Measurements from ENCODE around the gene ATXN2. TPM values are rescaled to one million over a fixed set of nuclear protein-coding genes. Genes with fewer than 3 reads are reported as not detected.
"Not testable (repeated sequence)": the region's sequence is repeated elsewhere in the genome, so short reads cannot be mapped to it uniquely, and the experiment has no call there.

The ATXN2 gene
- polyA plus RNA-seq, 1 donor = 54.3 TPM

DNA sequence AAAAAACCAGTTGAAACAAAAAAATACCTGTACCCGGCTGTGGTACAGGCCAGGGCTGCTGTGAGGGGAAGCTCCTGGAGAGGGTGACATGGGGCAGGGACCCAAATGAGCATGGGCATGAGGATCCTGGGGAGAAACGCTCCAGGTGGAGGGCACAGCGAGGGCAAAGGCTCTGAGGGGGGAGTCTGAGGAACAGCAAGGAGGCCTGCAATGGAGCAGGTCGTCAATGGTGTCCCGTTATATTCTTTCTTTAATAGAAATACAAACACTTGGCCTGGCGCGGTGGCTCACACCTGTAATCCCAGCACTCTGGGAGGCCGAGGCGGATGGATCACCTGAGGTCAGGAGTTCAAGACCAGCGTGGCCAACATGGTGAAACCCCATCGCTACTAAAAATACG is 1.9 kb upstream of the ATXN2 start:
- peak overlapping the region; percentile 91 for H3K27ac ChIP-seq (ENCODE audit: low read length)
- H3K36me3 ChIP-seq (ENCODE audit: control insufficient read depth, insufficient read depth, low read length); H3K4me3 ChIP-seq (ENCODE audit: low read length); DNase-seq; H3K4me1 ChIP-seq (ENCODE audit: control insufficient read depth, insufficient read depth, low read length); H3K9me3 ChIP-seq (ENCODE audit: control insufficient read depth, low read depth, low read length); H3K27me3 ChIP-seq (ENCODE audit: control insufficient read depth, insufficient read depth, low read length): not testable (repeated sequence)
- WGBS (ENCODE audit: insufficient coverage, low lambda C conversion rate) = 90% methylated on average over 1 of the region's 12 CpGs

DNA sequence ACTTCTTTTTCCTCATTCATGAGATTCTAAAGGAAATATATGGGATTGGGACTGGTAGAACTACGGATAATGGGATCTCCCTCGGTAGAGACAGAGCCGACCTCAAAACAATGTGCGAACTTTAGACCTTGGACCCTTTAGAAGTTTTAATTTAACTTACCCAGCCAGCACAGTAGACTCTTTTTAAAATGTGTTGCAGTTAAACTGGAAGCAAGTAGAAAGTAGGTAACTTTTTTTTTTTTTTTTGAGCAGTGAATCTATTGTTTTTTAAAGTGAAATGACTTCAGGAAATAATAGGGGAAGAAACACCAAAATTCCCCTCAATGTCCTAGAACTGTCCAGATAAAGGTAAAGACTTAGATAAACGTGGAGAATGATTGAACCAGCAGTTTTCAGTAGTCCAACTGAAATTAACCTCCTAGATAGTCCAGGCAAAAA is 1.1 kb upstream of the ATXN2 start:
- 0% methylated on average over 1 of the region's 5 CpGs for WGBS (ENCODE audit: insufficient coverage, low lambda C conversion rate)
- Histone ChIP-seq H3K9me3 (ENCODE audit: control insufficient read depth, low read depth, low read length) (no peaks in the 10 kb centered on the region), H3K4me3 (ENCODE audit: low read length) (peak overlapping the region; percentile 81), H3K4me1 (ENCODE audit: control insufficient read depth, insufficient read depth, low read length) (peaks cover 4% of the 10 kb centered on the region), H3K36me3 (ENCODE audit: control insufficient read depth, insufficient read depth, low read length) (no peaks in the 10 kb centered on the region), H3K27ac (ENCODE audit: low read length) (peak overlapping the region; percentile 91), H3K27me3 (ENCODE audit: control insufficient read depth, insufficient read depth, low read length) (no peaks in the 10 kb centered on the region)
- DNase-seq = peak; percentile 59 to 79

DNA sequence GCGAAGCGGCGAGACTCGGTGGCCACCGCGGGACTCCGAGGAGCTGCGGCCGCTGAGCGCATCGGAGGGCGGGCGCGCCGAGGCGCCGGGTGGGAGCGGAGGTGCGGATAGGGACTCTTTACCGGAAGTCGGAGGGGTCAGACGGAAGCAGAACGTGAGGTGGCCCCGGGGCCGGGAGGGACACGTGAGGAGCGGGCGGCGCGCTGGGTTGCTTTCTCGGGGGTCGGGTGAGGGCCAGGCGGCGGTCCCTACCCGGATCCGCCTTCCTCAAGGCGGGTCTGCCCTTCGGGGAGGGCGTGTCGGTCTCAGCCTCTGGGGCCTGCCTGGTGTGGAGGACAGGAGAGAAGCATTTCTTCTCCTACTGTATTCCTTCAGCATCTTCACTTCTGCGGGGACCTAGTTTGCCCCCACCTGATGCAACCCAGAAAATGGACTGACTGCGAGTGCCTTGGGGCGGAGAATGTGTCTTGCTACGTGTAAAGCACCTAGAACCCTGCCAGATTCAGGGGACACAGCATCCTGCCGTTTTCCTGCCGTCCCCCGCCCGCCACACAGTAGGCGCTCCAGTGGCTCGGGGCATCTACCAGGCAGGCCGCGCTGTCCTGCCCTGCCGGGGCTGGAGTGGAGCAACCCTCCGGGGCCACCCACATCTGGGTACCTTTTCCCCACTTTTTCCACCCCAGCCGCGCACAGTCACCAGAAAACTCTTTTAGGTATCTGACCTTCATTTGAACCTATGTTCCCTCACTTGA is 514 bp upstream of the ATXN2 start:
- H3K4me1 ChIP-seq (ENCODE audit: control insufficient read depth, insufficient read depth, low read length) = peaks cover 4% of the 10 kb centered on the region
- H3K36me3 ChIP-seq (ENCODE audit: control insufficient read depth, insufficient read depth, low read length) = no peaks in the 10 kb centered on the region
- DNase-seq = peak; percentile 87 to 97
- WGBS (ENCODE audit: insufficient coverage, low lambda C conversion rate) = no CpG with 5 or more reads among the region's 56 CpGs
- H3K9me3 ChIP-seq (ENCODE audit: control insufficient read depth, low read depth, low read length) = no peaks in the 10 kb centered on the region
- peak overlapping the region; percentile 81 for H3K4me3 ChIP-seq (ENCODE audit: low read length)
- H3K27ac ChIP-seq (ENCODE audit: low read length) = peak overlapping the region; percentile 91
- no peaks in the 10 kb centered on the region for H3K27me3 ChIP-seq (ENCODE audit: control insufficient read depth, insufficient read depth, low read length)

DNA sequence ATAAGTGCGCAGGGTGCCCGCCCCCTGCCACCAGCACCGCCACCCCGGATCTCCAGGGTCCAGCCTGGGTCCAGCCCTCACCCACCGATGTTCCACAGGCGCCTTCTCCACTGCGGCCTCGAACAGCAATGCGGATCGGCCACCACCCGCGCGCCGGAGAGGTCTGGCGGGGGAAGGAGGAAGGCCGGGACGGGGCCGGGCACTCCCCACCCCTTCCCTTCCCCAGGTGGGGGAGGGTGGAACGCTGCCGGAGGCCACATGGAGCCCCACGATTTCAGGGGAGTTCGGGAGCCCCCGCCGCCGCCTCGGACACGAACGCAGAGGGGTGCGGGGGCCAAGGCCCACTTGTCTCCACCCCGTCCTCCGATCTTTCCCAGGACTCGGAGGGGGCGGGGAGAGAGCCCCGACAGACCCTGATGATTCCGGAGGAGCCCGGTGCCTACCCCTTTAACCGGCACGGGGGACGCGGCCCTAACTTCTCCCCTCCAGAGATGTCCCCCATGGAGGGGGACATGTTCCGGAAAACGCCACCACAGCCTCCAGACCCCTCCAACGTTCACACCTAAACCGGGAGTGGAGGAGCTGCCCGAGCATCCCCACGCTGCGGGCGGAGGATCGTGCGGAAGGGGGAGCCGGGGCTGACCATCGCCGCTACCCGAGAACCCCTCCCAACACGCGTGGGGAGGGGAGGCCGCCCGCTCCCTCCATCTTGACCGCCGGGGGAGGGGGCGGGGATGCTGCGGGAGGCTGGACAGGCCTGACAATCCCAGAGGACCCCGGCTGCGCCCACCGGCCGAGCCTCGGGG is 1.1 kb downstream of the ATXN2 start:
- peak overlapping the region; percentile 98 for H3K4me3 ChIP-seq (ENCODE audit: low read length)
- peak; percentile 13 to 55 for DNase-seq
- no peaks in the 10 kb centered on the region for H3K36me3 ChIP-seq (ENCODE audit: control insufficient read depth, insufficient read depth, low read length)
- peaks cover 4% of the 10 kb centered on the region for H3K4me1 ChIP-seq (ENCODE audit: control insufficient read depth, insufficient read depth, low read length)
- no CpG with 5 or more reads among the region's 67 CpGs for WGBS (ENCODE audit: insufficient coverage, low lambda C conversion rate)
- H3K9me3 ChIP-seq (ENCODE audit: control insufficient read depth, low read depth, low read length) = no peaks in the 10 kb centered on the region
- H3K27me3 ChIP-seq (ENCODE audit: control insufficient read depth, insufficient read depth, low read length) = no peaks in the 10 kb centered on the region
- H3K27ac ChIP-seq (ENCODE audit: low read length) = peak overlapping the region; percentile 68

DNA sequence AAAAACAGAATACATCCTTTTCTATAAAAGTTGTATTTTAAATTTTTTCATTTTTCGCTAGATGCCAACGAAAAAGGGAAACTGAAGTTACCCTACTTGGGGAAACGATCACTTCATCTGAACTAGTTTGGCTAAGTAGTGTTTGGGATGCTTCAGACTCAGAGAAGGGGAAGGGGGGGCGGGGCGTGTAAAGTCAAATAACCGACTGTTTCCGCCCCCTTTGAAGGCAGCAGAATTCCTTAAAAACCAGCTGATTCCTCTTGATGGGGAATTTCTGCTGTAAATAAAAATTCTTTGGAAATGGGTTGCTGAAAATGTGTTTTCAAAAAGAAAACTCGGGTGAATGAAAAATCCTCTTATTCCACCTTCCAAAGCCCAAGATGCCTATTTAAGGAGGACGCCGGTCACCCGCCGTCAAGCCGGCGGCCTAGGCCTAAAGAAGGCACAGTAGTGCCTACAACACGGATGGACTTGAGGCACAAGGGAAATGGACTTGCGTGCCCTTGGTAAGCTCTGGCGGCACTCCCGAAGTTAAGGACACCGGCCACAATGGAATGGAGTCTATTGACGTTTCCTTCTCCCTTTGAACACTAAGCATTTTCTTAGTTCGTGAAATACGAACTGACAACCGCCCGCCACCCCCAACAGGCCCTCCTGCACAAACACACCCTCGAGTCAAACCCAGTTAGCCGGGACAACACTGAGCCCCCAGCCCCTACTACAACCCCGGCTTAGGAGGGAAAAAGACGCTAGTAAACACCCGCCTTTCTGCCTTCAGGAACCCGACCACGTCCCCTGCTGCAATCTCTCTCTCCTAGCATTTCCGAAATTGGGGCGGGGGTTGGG is 1.9 kb downstream of the ATXN2 start:
- DNase-seq = peak; percentile 50 to 73
- no peaks in the 10 kb centered on the region for H3K9me3 ChIP-seq (ENCODE audit: control insufficient read depth, low read depth, low read length)
- H3K36me3 ChIP-seq (ENCODE audit: control insufficient read depth, insufficient read depth, low read length) = no peaks in the 10 kb centered on the region
- peak overlapping the region; percentile 98 for H3K4me3 ChIP-seq (ENCODE audit: low read length)
- H3K4me1 ChIP-seq (ENCODE audit: control insufficient read depth, insufficient read depth, low read length) = peaks cover 4% of the 10 kb centered on the region
- no CpG with 5 or more reads among the region's 33 CpGs for WGBS (ENCODE audit: insufficient coverage, low lambda C conversion rate)
- no peaks in the 10 kb centered on the region for H3K27me3 ChIP-seq (ENCODE audit: control insufficient read depth, insufficient read depth, low read length)
- H3K27ac ChIP-seq (ENCODE audit: low read length) = peak overlapping the region; percentile 68

DNA sequence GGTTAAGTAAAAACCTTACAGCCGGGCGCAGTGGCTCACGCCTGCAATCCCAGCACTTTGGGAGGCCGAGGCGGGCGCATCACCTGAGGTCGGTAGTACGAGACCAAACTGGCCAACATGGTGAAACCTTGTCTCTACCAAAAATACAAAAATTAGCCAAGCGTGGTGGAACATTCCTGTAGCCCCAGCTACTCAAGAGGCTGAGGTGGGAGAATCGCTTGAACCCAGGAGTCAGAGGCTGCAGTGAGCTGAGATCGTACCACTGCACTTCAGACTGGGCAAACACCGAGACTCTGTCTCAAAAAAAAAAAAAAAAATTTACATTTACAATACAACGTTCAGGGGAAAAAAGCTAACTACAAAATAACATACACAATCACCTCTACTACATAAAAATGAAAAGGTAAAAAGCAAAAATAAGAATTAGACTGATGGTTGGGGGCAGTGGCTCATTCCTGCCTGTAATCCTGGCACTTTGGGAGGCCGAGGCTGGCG is 3.7 kb downstream of the ATXN2 start:
- H3K27ac ChIP-seq (ENCODE audit: low read length); H3K9me3 ChIP-seq (ENCODE audit: control insufficient read depth, low read depth, low read length); H3K36me3 ChIP-seq (ENCODE audit: control insufficient read depth, insufficient read depth, low read length); H3K4me1 ChIP-seq (ENCODE audit: control insufficient read depth, insufficient read depth, low read length); H3K27me3 ChIP-seq (ENCODE audit: control insufficient read depth, insufficient read depth, low read length); DNase-seq; H3K4me3 ChIP-seq (ENCODE audit: low read length): not testable (repeated sequence)
- 17% methylated on average over 1 of the region's 15 CpGs for WGBS (ENCODE audit: insufficient coverage, low lambda C conversion rate)

DNA sequence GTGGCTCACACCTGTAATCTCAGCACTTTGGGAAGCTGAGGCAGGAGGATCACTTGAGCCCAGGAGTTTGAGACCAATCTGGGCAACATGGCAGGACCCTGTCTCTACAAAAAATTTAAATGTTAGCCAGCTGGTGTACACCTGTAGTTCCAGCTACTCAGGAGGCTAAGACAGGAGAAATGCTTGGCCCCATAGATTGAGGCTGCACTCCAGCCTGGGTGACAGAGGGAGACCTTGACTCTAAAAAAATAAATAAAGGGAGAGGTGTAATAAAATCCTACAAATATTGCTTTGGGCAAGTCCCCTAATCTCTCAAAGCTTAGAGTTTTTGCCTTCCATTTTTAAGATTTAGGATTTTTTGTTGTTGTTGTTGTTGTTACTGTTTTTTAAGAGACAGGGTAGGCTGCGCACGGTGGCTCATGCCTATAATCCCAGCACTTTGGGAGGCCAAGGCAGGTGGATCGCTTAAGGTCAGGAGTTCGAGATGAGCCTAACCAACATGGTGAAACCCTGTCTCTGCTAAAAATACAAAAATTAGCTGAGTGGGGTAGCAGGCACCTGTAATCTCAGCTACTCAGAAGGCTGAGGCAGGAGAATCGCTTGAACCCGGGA is 7.6 kb downstream of the ATXN2 start:
- H3K9me3 ChIP-seq (ENCODE audit: control insufficient read depth, low read depth, low read length); H3K4me3 ChIP-seq (ENCODE audit: low read length); H3K27me3 ChIP-seq (ENCODE audit: control insufficient read depth, insufficient read depth, low read length); DNase-seq; H3K27ac ChIP-seq (ENCODE audit: low read length); H3K36me3 ChIP-seq (ENCODE audit: control insufficient read depth, insufficient read depth, low read length); H3K4me1 ChIP-seq (ENCODE audit: control insufficient read depth, insufficient read depth, low read length): not testable (repeated sequence)
- whole genome bisulfite sequencing (ENCODE audit: insufficient coverage, low lambda C conversion rate) = no CpG with 5 or more reads among the region's 6 CpGs

DNA sequence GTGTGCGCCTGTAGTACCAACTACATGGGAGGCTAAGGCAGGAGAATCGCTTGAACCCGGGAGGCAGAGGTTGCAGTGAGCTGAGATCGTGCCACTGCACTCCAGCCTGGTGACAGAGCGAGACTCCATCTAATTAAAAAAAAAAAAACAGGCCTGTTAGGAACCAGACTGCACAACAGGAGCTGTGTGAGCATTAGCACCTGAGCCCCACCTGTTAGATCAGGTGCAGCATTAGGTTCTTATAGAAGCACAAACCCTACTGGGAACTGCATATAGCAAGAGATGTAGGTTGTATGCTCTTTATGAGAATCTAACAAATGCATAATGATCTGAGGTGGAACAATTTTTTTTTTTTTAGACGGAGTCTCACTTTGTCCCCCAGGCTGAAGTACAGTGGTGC is 8.6 kb downstream of the ATXN2 start:
- no peak overlapping the region for H3K4me3 ChIP-seq (ENCODE audit: low read length)
- H3K27ac ChIP-seq (ENCODE audit: low read length) = no peak overlapping the region
- WGBS (ENCODE audit: insufficient coverage, low lambda C conversion rate) = no CpG with 5 or more reads among the region's 6 CpGs
- no peaks in the 10 kb centered on the region for H3K4me1 ChIP-seq (ENCODE audit: control insufficient read depth, insufficient read depth, low read length)
- H3K9me3 ChIP-seq (ENCODE audit: control insufficient read depth, low read depth, low read length) = no peaks in the 10 kb centered on the region
- no peak for DNase-seq
- no peaks in the 10 kb centered on the region for H3K36me3 ChIP-seq (ENCODE audit: control insufficient read depth, insufficient read depth, low read length)
- no peaks in the 10 kb centered on the region for H3K27me3 ChIP-seq (ENCODE audit: control insufficient read depth, insufficient read depth, low read length)

DNA sequence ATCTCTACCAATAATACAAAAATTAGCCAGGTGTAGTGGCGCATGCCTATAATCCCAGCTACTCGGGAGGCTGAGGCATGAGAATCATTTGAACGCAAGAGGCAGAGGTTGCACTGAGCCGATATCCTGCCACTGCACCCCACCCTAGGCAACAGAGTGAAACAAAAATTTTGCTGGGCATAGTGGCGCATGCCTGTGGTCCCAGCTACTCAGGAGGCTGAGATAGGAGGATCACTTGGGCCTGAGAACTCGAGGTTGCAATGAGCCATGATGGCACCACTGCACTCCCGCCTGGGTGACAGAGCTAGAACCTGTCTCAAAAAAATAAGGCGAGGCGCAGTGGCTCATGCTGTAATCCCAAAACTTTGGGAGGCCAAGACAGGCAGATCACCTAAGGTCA is 9.5 kb downstream of the ATXN2 start:
- DNase-seq = no peak
- Histone ChIP-seq H3K4me3 (ENCODE audit: low read length) (no peak overlapping the region), H3K27ac (ENCODE audit: low read length) (no peak overlapping the region), H3K9me3 (ENCODE audit: control insufficient read depth, low read depth, low read length) (no peaks in the 10 kb centered on the region), H3K4me1 (ENCODE audit: control insufficient read depth, insufficient read depth, low read length) (no peaks in the 10 kb centered on the region), H3K27me3 (ENCODE audit: control insufficient read depth, insufficient read depth, low read length) (no peaks in the 10 kb centered on the region), H3K36me3 (ENCODE audit: control insufficient read depth, insufficient read depth, low read length) (no peaks in the 10 kb centered on the region)
- 80% methylated on average over 1 of the region's 9 CpGs for WGBS (ENCODE audit: insufficient coverage, low lambda C conversion rate)

DNA sequence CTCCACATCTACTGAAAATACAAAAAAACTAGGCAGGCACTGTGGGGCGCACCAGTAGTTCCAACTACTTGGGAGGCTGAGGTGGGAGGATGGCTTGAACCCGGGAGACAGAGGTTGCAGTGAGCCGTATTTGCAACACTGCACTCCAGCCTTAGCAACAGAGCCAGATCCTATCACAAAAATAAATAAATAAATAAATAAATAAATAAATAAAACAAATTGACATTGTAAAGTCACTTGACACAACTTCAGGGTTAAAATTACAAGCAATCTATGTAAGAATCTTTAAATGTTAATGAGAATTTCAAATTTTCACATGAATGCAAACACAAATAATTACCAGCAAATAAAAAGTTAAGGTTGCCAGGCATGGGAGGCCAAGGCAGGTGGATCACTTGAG is 11.1 kb downstream of the ATXN2 start:
- H3K27ac ChIP-seq (ENCODE audit: low read length) = no peak overlapping the region

More for the DNA sequence above, 11.1 kb downstream of the ATXN2 start:
- Histone ChIP-seq H3K4me1 (ENCODE audit: control insufficient read depth, insufficient read depth, low read length) (no peaks in the 10 kb centered on the region), H3K27me3 (ENCODE audit: control insufficient read depth, insufficient read depth, low read length) (no peaks in the 10 kb centered on the region), H3K4me3 (ENCODE audit: low read length) (no peak overlapping the region), H3K36me3 (ENCODE audit: control insufficient read depth, insufficient read depth, low read length) (no peaks in the 10 kb centered on the region), H3K9me3 (ENCODE audit: control insufficient read depth, low read depth, low read length) (no peaks in the 10 kb centered on the region)
- WGBS (ENCODE audit: insufficient coverage, low lambda C conversion rate) = no CpG with 5 or more reads among the region's 3 CpGs
- DNase-seq = no peak
